Glomerular visceral epithelial cell (primary cell): ENCODE measurements around the gene SMAD6.
"Not testable (repeated sequence)": the region's sequence is repeated elsewhere in the genome, so short reads cannot be mapped to it uniquely, and the experiment has no call there.

Experiments
- DNase-seq: peaks from one replicate; pipeline ENCODE4 v3.0.0-alpha.2; 2016; ENCODE audit errors: extremely low spot score

SMAD6 gene

GRCh38 chr15:66742286-66742685, 40.2 kb downstream of the SMAD6 start:
- DNase-seq: no peak

DNA sequence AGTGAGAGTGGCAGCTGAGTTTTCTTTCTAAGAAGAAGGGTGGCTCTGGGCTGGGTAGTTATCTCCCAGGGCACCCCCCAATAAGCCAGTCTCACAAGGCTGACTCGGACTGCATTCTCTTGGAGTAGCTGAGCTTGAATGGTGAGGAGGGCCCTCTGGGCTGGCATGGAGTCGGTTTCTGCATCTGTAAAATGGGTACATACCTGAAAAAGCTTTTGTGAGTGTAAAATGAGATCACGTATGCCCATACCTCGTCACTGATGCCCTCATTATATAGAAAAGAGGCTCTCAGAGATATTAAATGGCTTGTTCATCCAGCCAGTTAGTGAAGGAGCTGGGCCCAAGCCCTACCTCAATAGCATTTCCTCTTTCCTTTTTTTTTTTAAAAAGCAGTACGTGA, 41.2 kb downstream of the SMAD6 start:
- DNase-seq: no peak

GRCh38 chr15:66743703-66744536, 41.9 kb downstream of the SMAD6 start:
- DNase-seq: no peak

DNA sequence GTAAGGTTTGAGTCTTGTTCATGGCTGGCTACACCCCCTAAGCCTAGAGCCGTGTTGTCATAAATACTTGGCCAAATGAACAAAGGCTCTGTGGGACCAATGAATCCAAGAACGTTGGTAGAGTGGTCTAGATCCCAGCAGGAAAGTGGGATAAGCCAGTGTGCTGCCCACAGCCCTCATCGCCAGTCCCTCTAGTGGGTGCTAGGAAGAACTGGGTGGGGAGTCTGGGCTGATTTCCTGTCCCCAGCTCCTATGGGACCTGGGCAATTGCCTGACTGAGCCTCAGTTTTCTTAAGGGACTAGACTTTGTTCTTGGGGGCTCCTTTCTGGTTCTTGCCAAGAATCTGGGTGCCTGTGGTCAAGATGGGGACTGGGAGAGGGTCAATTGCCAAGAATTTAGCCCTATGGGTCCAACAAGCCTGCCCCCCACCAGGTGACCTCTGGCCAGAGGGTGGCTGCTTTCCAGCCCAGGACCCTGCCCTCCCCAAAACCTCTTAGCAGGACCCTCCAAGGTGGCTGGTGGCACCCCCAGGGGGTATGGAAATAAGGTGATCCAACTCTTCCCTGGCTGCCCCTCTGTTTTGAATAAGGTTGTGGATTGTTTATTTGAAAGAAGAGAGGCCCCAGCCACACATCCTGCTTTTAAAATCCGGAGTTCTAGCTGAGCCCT, 42.7 kb downstream of the SMAD6 start:
- no peak for DNase-seq

- no peak for DNase-seq
Measured at GRCh38 chr15:66745530-66746230, 43.6 kb downstream of the SMAD6 start.

DNA sequence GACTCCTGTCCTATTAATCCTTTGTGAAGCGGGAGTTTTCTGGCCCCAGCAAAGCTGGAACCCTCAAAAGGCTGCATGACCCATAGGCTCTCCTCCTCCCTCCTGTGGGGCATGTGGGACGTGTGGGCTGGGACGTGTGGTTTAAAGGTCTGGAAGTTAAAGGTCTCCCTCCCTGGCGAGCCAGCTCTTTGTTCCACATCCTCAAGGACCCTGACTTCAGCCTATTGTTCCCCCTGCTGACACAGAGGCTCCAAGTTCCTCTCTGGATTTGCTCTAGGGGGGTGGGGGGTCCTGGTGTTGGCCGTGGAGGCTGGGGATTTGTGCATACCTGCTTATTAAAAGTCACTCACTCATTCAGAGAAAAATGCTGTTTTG, 44.2 kb downstream of the SMAD6 start:
- DNase-seq: no peak

DNA sequence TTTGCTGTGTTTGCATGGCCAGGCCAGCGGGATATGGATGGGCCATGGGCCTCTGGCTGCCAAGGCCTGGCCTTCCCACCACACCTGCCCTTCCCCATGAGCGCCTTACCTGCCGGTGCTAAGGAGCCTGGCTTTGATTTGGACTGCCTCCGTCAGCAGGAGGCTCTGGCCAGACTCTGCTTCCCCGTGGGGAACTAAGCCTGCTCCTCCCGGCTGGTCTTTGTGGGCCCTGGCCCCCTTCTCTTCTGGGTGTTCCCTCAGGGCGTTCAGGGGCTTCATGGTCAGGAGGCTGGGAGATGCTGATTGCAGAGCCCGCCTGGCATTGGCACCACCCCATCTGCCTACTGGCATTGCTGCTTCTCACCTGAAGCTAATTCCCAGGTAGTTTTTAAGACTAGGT, 45.2 kb downstream of the SMAD6 start:
- DNase-seq: no peak

DNA sequence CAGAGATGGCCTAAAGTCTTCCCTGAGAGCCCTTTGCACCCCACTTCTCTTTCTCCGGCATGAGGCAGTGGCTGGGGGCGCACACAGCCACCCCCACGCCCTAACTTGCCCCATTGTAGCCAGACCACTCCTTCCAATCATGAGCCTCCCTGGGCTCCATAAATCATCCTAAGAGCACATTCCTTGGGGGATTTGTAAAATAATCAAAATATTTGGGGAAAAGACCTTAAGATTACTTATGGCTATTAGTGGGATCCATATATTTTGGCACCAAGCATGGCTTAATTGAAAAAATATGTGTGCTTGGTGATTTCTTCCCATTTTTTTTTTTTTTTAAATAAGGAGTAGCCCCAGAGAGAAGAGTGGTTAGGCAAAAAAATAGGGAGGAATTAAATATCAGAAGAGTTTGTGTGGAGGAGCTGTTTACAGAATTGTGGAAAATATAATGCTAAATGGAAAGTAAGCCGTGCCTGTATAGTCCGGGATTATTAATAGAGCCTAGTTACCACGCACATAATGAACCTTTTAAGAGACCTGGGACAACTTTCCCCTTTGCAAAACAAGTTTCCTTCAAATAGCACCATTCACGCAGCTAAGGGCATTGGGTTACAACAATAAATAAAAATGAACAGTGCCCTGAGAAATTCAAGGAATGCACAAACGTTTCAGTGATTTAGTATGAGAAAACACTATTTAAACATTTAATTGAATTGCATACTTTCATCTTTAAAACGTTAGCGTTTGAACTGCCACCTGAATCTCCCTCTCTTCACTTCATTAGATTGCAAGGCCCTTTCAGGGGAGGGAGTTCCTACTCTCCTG, 46.1 kb downstream of the SMAD6 start:
- no peak for DNase-seq

- no peak for DNase-seq
Measured at GRCh38 chr15:66748708-66749035, 46.6 kb downstream of the SMAD6 start.

- no peak for DNase-seq
Measured at GRCh38 chr15:66749841-66750575, 48.0 kb downstream of the SMAD6 start.

- DNase-seq: no peak
Measured at GRCh38 chr15:66750609-66751008, 48.6 kb downstream of the SMAD6 start.

DNA sequence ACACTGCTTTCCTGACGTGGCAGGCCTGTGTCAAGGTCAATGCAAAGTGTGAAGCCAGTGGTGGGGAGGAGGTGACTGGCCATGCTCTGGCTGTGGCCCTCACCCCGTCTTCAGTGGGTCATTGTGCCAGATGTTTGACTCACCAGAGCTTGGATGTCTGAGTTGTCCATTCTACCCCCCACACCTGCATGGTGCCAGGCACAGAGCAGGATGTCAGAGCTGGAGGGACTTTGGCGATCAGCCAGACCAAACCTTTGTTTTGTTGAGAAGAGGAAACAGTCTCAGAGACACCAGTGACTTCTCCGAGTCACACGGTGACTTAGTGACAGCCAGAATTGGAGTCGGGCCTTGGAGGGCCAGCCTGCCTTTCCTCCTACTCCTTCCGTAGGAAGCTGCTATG, 49.5 kb downstream of the SMAD6 start:
- peak; percentile 65 for DNase-seq

- DNase-seq: no peak
Measured at GRCh38 chr15:66752078-66752477, 50.0 kb downstream of the SMAD6 start.

DNA sequence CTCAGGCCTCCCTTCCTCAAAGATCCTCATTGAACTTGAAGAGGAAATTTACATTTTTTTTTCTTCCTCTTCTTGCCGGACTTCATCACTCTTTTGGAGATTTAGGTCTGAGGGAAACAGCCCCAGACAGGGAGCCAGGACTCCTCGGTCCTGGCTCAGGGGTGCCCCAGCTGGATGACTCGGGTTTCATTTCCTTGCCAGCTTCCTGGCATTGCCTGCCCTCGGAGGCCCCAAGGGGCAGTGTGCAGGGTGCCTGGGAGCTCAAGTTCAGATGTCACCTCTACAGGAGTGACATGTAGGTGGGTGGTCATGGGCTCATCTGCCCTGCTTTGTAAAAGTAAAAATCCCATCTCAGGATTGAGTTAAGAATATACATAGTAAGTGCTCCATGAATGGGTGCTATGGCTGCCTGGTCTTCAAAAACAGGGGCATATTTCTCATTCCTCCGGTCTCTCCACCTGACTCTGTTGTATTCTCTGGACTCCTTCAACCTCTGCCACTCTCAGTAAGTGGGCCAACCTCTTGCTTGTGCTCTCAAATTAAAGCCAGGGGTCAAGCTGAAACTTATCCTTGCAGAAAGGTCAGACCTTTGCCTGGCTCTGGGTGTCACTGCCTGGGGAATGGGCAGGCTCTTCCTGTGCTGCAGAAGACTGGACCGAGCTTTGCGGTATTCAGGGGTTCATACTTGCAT, 51.8 kb downstream of the SMAD6 start:
- DNase-seq: no peak

DNA sequence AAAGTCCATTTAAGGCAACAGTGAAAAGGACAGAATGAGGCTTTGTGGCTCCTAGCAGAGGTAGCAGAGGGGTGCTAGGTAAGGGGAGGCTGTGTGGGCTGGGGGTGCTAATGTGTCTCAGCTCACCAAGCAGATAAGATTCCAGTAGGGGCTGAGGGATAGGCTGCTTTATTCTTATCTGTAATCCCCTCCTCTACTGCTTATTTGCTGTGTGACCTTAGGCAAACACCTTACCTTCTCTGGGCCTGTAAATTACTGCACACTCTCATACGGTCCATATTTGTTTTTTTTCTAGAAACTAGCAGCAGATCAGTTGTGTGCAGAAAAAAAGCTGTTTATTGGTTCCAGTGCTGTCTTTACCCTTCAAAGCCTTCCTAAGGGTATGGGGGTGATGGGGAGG, 52.8 kb downstream of the SMAD6 start:
- DNase-seq: no peak

- no peak for DNase-seq
Measured at GRCh38 chr15:66755298-66756068, 53.4 kb downstream of the SMAD6 start.

DNA sequence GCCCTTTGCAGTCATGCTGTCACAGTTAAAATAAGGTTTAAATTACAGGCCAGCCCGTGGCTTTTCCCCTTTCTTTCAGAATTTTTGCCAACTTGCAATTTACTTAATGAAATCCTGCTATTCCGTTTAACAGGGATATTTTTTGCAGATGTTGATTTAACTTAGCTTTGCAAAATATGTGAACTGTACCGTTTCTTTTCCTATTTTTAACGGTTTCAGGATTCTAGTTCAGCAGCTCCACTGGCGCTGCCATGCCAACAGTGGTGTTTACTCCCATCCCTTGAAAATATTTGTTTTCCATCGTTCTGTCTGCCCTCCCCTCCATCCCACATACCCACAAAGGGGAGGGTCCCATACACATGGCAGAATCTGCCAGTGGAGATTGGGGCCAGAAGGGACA, 54.3 kb downstream of the SMAD6 start:
- no peak for DNase-seq

GRCh38 chr15:66757030-66757429, 55.0 kb downstream of the SMAD6 start:
- no peak for DNase-seq

- no peak for DNase-seq
Measured at GRCh38 chr15:66757521-66757920, 55.5 kb downstream of the SMAD6 start.

- not testable (repeated sequence) for DNase-seq
Measured at GRCh38 chr15:66758217-66758616, 56.2 kb downstream of the SMAD6 start.
